Activated naive CD4-positive, alpha-beta T cell treated with anti-CD3 and anti-CD28 coated beads, Interleukin-2, amount 10 ng/mL, durations not matched to agents 7 days and 5 days (primary cell): ENCODE measurements around the gene AASDH.
A peak's percentile ranks its signal among the peaks of the same experiment; 100 is the strongest.

ENCODE experiments used
- CTCF ChIA-PET: fragments of 350-600 bp; sonication (Branson Sonifier 250); formaldehyde crosslinking; loops from one replicate; lab custom pipeline; 2021; ENCODE audit warnings: antibody characterized with exemption; lab: Charles Lee
- DNase-seq: peaks from one replicate; pipeline ENCODE4 v3.0.0-alpha.2; 2020
- H3K27ac Mint-ChIP-seq: one replicate; pipeline ENCODE4 v1.8.0; 2021; ENCODE audit warnings: mild to moderate bottlenecking, moderate library complexity, mixed read lengths
- H3K27me3 Mint-ChIP-seq: one replicate; pipeline ENCODE4 v1.8.0; 2021; ENCODE audit warnings: mild to moderate bottlenecking, mixed read lengths
- H3K36me3 Mint-ChIP-seq: one replicate; pipeline ENCODE4 v1.8.0; 2021; ENCODE audit warnings: mixed read lengths
- H3K4me1 Mint-ChIP-seq: one replicate; pipeline ENCODE4 v1.8.0; 2021; ENCODE audit warnings: mixed read lengths
- H3K4me3 Mint-ChIP-seq: one replicate; pipeline ENCODE4 v1.8.0; 2021; ENCODE audit warnings: mild to moderate bottlenecking, moderate library complexity, mixed read lengths
- H3K9me3 Mint-ChIP-seq: one replicate; pipeline ENCODE4 v1.8.0; 2021; ENCODE audit warnings: mixed read lengths

Gene AASDH, protein sequence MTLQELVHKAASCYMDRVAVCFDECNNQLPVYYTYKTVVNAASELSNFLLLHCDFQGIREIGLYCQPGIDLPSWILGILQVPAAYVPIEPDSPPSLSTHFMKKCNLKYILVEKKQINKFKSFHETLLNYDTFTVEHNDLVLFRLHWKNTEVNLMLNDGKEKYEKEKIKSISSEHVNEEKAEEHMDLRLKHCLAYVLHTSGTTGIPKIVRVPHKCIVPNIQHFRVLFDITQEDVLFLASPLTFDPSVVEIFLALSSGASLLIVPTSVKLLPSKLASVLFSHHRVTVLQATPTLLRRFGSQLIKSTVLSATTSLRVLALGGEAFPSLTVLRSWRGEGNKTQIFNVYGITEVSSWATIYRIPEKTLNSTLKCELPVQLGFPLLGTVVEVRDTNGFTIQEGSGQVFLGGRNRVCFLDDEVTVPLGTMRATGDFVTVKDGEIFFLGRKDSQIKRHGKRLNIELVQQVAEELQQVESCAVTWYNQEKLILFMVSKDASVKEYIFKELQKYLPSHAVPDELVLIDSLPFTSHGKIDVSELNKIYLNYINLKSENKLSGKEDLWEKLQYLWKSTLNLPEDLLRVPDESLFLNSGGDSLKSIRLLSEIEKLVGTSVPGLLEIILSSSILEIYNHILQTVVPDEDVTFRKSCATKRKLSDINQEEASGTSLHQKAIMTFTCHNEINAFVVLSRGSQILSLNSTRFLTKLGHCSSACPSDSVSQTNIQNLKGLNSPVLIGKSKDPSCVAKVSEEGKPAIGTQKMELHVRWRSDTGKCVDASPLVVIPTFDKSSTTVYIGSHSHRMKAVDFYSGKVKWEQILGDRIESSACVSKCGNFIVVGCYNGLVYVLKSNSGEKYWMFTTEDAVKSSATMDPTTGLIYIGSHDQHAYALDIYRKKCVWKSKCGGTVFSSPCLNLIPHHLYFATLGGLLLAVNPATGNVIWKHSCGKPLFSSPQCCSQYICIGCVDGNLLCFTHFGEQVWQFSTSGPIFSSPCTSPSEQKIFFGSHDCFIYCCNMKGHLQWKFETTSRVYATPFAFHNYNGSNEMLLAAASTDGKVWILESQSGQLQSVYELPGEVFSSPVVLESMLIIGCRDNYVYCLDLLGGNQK

DNA sequence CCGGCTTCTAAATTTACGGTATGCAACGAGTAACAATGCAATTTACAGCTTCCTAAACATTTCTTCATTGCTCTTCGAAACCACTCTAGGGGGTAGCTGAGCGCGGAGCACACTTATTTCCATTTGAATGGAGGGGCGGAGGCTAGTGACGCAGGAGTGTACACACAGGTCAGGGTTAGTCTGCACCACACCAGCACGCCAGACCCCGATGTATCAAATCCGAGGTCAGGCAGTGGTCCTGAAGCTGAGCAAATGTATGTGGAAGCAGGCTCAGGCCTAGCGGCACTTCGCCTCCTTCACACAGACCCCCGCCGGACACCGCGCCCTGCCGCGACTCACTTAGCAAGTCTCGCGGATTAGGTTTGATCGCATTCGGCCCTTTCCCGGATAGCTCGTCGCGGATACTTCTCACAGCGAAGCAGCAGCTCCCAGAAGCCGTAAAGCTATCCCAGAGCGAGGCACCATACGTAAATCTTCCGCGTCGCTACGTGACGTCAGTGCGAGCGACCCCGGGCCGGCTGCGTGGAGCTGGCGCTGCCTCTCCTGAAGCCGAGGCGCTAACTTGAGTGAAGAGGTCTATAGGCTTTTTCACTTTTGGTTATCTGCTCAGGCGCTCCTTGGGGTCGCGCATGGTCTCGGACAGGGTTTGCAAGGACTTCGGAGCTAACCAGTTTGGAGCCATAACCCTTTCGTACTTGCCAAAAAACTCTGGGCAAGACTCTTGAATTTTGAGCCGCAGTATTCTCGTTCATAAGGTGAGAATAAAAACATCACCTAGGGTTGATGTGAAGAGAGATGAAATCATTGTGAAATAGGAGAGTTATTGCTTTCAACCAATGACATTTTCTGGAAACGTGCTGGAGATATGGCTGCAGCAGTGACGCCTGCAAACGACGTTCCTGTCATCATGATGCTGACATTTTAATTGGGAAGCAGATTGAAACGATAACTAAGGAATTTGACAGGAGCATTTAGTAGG, at the start of gene AASDH:
AASDH (minus strand) TSS at position 469 of the 979 bp plus-strand sequence. CDS start 3,192 bp downstream, outside the sequence.
- H3K4me1 Mint-ChIP-seq, result peaks cover 45% of the 10 kb centered on the region
- peak within 1 kb of the TSS; percentile 100 for H3K27ac Mint-ChIP-seq
- no peaks in the 10 kb centered on the region for H3K27me3 Mint-ChIP-seq
- H3K4me3 Mint-ChIP-seq, result peak within 1 kb of the TSS; percentile 82
- DNase-seq, result peak; percentile 97
- H3K9me3 Mint-ChIP-seq, result no peaks in the 10 kb centered on the region
- H3K36me3 Mint-ChIP-seq, result peaks cover 9% of the 10 kb centered on the region
- CTCF ChIA-PET, result interaction anchor here (0.9 to 2.1 kb wide), 7 partner anchors 23 to 438 kb away, joined by 3 to 10 read pairs (median 4); partner anchors contain the start of genes CEP135, PAICS and PPAT

DNA sequence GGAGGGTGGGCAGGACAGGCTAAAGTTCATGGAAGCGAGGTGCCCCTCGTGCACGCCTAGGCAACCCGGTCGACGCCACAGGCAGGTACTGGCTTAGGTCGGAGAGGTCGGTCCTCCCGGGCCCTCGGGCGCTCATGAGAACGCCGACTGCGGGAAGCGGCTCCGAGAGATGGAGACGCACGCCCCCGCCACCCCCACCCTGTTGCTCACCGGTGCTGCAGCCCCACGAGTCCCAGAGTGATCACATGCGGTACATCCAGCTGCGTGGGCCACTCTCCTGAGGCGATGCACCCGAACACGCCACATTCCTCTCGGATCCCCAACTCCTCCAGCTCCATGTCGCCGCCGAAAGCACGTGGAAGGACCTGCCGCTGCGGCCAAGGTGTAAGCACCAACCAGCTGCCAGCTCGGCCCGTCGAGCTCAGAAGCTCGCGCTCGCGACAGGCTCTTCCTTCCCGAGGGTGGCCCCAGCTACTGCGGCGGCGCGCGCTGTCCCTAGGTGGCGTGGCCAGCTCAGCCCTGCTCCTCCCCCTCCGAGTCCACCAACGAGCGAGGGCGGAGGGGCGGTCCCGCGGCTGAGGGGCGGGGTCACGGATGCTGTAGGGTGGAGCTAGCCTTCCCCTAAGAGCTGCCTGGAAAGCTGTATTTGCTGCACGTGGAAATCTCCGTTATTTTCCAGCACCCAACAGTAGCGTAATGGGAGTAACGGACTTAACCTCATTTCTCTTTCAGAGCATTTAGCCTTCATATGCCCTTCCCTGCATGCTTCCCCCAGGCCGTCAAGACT, 48.0 kb upstream of the AASDH start, which contains the start of gene PPAT:
PPAT (minus strand) TSS at position 476 of the 787 bp plus-strand sequence; CDS start at position 338, 138 bp downstream.
- CTCF ChIA-PET, result interaction anchor here (1.1 to 4.8 kb wide), 4 partner anchors 10 to 474 kb away, joined by 3 to 18 read pairs (median 7); partner anchors contain the start of gene AASDH

DNA sequence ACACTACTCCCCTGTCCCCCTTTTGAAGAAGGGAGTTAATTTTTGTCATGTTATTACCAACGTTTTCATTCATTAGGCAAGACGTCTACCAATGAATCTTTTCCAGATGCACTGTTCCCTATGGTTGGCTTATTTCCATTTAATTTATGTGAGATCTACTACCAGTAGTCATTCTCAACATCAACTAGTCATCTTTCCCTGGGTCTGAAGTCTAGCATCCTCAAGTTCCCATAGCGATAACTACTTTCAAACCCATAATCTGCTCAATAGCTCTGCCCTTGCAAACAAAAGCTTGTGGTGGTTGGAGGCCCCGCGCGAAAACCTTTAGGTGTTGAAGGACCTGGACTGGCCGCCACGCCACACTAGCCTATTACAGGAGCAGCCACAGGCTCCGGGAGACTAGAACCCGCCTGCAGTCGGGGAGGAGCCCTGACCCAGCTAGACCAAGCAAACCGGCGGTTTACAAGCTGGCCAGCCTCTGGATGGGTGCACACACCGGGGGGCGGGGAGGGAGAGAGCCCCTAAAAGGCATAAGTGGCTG, 47.4 kb upstream of the AASDH start:
- CTCF ChIA-PET, result interaction anchor here (1.1 to 4.8 kb wide), 3 partner anchors 9 to 47 kb away, joined by 4 to 18 read pairs (median 10); partner anchors contain the start of gene AASDH
- Mint-ChIP-seq H3K9me3 (no peaks in the 10 kb centered on the region), H3K4me3 (peak overlapping the region; percentile 84), H3K27me3 (no peaks in the 10 kb centered on the region), H3K36me3 (peaks cover 10% of the 10 kb centered on the region), H3K4me1 (peaks cover 44% of the 10 kb centered on the region), H3K27ac (peak overlapping the region; percentile 92)
- DNase-seq, result no peak

More for the DNA sequence above, 48.0 kb upstream of the AASDH start, which contains the start of gene PPAT:
- Mint-ChIP-seq H3K36me3 (peaks cover 13% of the 10 kb centered on the region), H3K27ac (peak within 1 kb of the TSS; percentile 92), H3K4me1 (peaks cover 51% of the 10 kb centered on the region), H3K4me3 (peak within 1 kb of the TSS; percentile 84), H3K9me3 (no peaks in the 10 kb centered on the region), H3K27me3 (no peaks in the 10 kb centered on the region)
- DNase-seq, result peak; percentile 99

DNA sequence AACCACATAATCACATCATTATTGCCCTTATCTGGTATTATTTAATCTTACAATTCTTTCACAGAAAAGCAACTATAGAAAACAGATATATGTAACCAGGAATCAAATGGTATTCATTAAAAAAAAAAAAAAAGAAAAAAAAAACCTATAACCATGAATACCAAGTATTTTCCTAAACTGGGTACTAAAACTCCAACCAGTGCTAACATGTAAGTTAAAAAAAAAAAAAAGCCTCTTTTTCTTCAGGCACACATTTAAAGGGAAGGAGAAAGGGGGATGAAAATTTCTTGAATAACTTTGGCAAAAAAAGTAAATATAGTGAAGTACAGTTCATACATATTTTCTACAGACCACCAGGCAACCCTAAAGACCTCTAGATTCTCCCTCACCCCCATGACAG, 46.0 kb upstream of the AASDH start:
- peak overlapping the region; percentile 84 for H3K4me3 Mint-ChIP-seq

DNA sequence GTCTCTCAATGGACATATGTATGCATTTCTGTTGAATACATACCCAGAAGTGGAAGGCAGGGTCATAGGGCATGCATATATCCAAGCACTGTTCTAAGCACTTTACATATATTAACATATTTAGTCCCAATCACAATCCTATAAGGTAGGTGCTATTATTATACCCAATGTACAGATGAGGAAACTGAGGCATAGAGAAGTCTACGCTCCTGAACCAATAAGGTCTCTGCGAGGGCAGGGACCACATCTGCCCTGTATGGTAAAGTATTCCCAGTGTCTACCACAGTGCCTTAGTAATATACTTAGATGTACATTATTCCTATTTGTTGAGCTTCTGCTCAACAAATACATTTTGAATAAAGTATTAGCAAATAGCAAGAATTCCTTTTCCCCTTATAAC, 42.9 kb upstream of the AASDH start:
- Mint-ChIP-seq H3K4me1 (peaks cover 38% of the 10 kb centered on the region), H3K4me3 (no peak overlapping the region), H3K27me3 (no peaks in the 10 kb centered on the region), H3K27ac (no peak overlapping the region), H3K9me3 (peaks cover 2% of the 10 kb centered on the region), H3K36me3 (peaks cover 9% of the 10 kb centered on the region)
- CTCF ChIA-PET, result interaction anchor here (1.2 kb wide), 1 partner anchor 19 kb away, joined by 4 read pairs; no protein-coding TSS in a partner anchor
- DNase-seq, result no peak

More for the DNA sequence above, 46.0 kb upstream of the AASDH start:
- no peak overlapping the region for H3K27ac Mint-ChIP-seq
- peaks cover 7% of the 10 kb centered on the region for H3K36me3 Mint-ChIP-seq
- no peaks in the 10 kb centered on the region for H3K27me3 Mint-ChIP-seq
- DNase-seq, result no peak
- peaks cover 35% of the 10 kb centered on the region for H3K4me1 Mint-ChIP-seq
- H3K9me3 Mint-ChIP-seq, result no peaks in the 10 kb centered on the region
- CTCF ChIA-PET, result interaction anchor here (4.8 kb wide), 1 partner anchor 10 kb away, joined by 18 read pairs; no protein-coding TSS in a partner anchor

DNA sequence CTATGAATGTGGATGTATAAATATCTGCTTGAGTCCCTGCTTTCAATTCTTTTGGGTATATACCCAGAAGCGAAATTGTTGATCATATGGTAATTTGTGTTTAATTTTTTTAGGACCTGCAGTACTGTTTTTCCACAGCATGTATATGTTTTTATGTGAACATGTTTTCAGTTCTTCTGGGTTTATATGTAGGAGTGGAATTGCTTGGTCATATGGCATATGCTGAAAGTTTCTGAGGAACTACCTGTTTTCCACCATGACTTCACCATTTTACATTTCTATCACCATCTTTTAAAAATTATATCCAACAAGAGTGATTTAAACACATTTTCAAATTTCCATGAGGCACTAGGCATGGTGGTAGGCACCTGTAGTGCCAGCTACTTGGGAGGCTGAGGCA, 39.9 kb upstream of the AASDH start:
- no peak for DNase-seq
- Mint-ChIP-seq H3K4me1 (peaks cover 23% of the 10 kb centered on the region), H3K9me3 (peaks cover 2% of the 10 kb centered on the region), H3K4me3 (no peak overlapping the region), H3K27me3 (no peaks in the 10 kb centered on the region), H3K36me3 (peaks cover 8% of the 10 kb centered on the region), H3K27ac (no peak overlapping the region)
- CTCF ChIA-PET, result no interaction called here

DNA sequence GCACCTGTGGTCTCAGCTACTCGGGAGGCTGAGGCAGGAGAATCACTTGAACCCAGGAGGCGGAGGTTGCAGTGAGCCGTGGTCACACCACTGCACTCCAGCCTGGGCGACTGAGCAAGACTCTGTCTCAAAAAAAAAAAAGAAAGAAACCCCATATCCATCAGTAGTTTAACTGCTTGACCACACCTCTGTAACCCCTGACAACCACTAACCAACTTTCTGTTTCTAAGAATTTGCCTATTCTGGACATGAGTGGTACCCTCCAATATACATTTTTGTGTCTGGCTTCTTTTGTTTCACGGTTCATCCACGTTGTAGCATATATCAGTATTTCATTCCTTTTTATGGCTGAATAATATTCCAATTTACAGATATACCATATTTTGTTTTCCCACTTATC, 39.0 kb upstream of the AASDH start:
- H3K36me3 Mint-ChIP-seq, result peaks cover 8% of the 10 kb centered on the region
- H3K9me3 Mint-ChIP-seq, result peaks cover 2% of the 10 kb centered on the region
- CTCF ChIA-PET, result interaction anchor here (0.6 to 4.0 kb wide), 4 partner anchors 21 to 412 kb away, joined by 3 to 21 read pairs (median 8); no protein-coding TSS in a partner anchor
- DNase-seq, result no peak
- H3K27me3 Mint-ChIP-seq, result no peaks in the 10 kb centered on the region
- no peak overlapping the region for H3K27ac Mint-ChIP-seq
- H3K4me1 Mint-ChIP-seq, result peaks cover 16% of the 10 kb centered on the region
- H3K4me3 Mint-ChIP-seq, result no peak overlapping the region

DNA sequence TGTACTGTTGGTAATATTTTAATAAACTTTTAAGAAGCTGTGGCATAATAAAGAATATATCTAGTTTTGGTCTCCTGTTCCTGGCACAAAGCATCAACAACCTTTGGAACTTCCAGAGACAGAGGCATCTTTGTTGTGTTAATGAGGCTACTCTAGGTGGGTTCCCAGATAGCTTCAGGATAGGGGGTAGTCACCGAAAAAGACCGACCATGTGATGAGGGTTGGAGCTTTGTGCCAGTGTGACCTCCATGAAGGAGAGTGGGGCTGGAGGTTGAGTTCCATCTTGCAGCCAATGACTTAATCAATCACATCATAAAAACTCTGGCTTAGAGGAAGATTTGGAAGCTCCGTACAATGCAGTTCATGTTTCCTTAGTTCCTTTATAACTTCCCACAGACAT, 38.2 kb upstream of the AASDH start:
- CTCF ChIA-PET, result interaction anchor here (0.6 to 4.0 kb wide), 13 partner anchors 10 to 1063 kb away, joined by 3 to 21 read pairs (median 4); partner anchors contain the start of gene PPAT
- Mint-ChIP-seq H3K4me3 (no peak overlapping the region), H3K27ac (no peak overlapping the region), H3K4me1 (peaks cover 14% of the 10 kb centered on the region), H3K27me3 (no peaks in the 10 kb centered on the region), H3K36me3 (peaks cover 8% of the 10 kb centered on the region), H3K9me3 (peaks cover 2% of the 10 kb centered on the region)
- DNase-seq, result no peak

DNA sequence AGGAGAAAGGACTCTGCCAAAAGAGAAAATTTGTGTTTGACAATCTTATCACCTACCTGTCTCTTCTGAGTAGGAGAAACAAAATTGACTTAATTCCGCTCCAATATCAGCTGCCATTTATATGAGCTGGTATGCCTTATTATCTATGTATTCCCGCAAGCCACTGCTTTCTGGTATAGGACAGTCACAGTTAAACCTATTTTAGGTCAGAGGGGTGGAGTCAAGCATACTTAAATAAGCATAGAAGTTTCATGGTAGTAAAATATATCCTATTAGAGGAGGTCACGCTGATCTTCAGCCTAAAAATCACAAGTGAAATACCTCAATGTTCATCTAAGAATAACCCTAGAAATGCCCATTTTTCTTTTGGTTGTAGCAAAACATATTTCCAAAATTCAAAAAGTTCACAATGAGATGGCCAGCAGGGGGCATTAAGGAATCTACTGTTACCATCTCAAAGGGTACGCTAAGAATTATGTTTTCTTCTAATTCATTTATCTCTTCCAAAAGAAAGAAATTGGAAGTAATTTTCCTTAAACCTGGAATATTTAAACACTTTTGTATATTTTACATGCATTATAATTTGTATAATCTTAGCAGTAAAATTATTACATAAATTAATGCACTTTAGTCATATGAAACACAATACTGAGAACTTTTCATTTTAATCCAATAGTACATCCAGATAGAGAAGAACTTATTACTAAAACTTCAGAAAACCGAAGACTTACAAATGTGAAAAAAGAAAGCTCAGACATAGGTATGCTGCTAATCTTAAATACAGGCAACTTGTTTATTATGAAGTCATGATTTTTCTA, 37.6 kb upstream of the AASDH start:
- H3K27me3 Mint-ChIP-seq, result no peaks in the 10 kb centered on the region
- peaks cover 2% of the 10 kb centered on the region for H3K9me3 Mint-ChIP-seq
- H3K4me1 Mint-ChIP-seq, result peaks cover 14% of the 10 kb centered on the region
- peaks cover 8% of the 10 kb centered on the region for H3K36me3 Mint-ChIP-seq
- DNase-seq, result peak; percentile 59
- no peak overlapping the region for H3K27ac Mint-ChIP-seq
- CTCF ChIA-PET, result interaction anchor here (0.7 to 4.0 kb wide), 17 partner anchors 9 to 1063 kb away, joined by 3 to 21 read pairs (median 4); partner anchors contain the start of genes PAICS and PPAT
- no peak overlapping the region for H3K4me3 Mint-ChIP-seq

DNA sequence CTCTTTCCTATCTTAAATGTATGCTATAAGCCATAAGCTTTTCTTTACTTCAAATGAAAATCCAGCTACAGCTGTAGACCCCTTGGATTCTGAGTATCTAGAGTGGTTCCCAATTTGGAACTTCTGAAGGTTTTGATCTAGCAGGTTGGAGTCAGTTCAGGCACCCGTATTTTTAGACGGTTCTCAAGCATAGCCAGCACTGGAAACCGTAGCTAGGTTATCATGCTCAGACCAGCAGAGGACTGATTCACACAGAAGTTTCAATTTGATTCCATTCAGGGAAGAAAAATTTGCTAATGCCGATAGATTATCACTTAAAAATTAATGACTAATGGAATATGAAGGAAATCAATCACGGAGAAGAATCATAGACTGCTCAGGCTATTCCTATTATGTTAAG, 36.9 kb upstream of the AASDH start:
- H3K9me3 Mint-ChIP-seq, result peaks cover 2% of the 10 kb centered on the region
- H3K27me3 Mint-ChIP-seq, result no peaks in the 10 kb centered on the region
- CTCF ChIA-PET, result interaction anchor here (0.9 to 4.0 kb wide), 8 partner anchors 10 to 414 kb away, joined by 3 to 21 read pairs (median 6); partner anchors contain the start of genes PAICS and PPAT
- peaks cover 8% of the 10 kb centered on the region for H3K36me3 Mint-ChIP-seq
- H3K27ac Mint-ChIP-seq, result no peak overlapping the region
- DNase-seq, result no peak
- H3K4me1 Mint-ChIP-seq, result peaks cover 14% of the 10 kb centered on the region
- H3K4me3 Mint-ChIP-seq, result no peak overlapping the region

DNA sequence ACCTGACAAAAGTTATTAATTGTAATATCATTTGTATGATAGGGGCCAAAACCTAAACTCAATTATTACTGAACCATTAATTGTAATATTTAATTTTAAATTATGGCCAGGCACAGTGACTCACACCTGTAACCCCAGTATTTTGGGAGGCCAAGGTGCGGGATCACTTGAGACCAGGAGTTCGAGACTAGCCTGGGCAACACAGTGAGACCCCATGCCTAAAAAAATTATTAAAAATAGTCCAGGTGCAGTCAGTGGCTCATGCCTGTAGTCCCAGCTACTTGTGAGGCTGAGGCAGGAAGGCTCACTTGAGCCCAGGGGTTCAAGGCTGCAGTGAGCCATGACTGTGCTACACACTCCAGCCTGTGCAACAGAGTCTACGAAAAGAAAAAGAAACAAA, 30.1 kb upstream of the AASDH start:
- Mint-ChIP-seq H3K4me1 (peaks cover 6% of the 10 kb centered on the region), H3K9me3 (no peaks in the 10 kb centered on the region), H3K36me3 (no peaks in the 10 kb centered on the region), H3K4me3 (no peak overlapping the region), H3K27me3 (no peaks in the 10 kb centered on the region), H3K27ac (no peak overlapping the region)
- no peak for DNase-seq
- CTCF ChIA-PET, result no interaction called here
